Muscle of leg (tissue), 11 donors: Measurements from ENCODE around the gene TCIRG1. TPM values are rescaled to one million over a fixed set of nuclear protein-coding genes. Genes with fewer than 3 reads are reported as not detected.

Experiments
- DNase-seq: peaks from one replicate; pipeline ENCODE4 v3.0.0; 2013
- H3K27ac ChIP-seq: one replicate; pipeline ENCODE4 v1.5.1; 2013; ENCODE audit warnings: mild to moderate bottlenecking, low read length, control low read depth
- H3K27me3 ChIP-seq: one replicate; pipeline ENCODE4 v1.6.1; 2013; ENCODE audit warnings: low read length; ENCODE audit not compliant: control insufficient read depth, insufficient read depth
- H3K36me3 ChIP-seq: one replicate; pipeline ENCODE4 v1.6.1; 2013; ENCODE audit warnings: low read length; ENCODE audit not compliant: control insufficient read depth, insufficient read depth
- H3K4me1 ChIP-seq: one replicate; pipeline ENCODE4 v1.6.1; 2013; ENCODE audit warnings: low read length; ENCODE audit not compliant: control insufficient read depth, insufficient read depth
- H3K4me3 ChIP-seq: one replicate; pipeline ENCODE4 v1.5.1; 2013; ENCODE audit warnings: low read length, control low read depth
- H3K9me3 ChIP-seq: replicated peaks from 2 replicates; pipeline ENCODE4 v1.6.1; 2013; ENCODE audit warnings: low read depth, low read length; ENCODE audit not compliant: control insufficient read depth
- WGBS: methylation state at CpG from one replicate; pipeline ENCODE4 v1.1.5; 2013; ENCODE audit warnings: missing lambda C conversion rate; ENCODE audit not compliant: insufficient coverage; 5-methylcytosine and 5-hydroxymethylcytosine counted together
- polyA plus RNA-seq, 8 donors: library from polyadenylated mRNA; unstranded; fragments of 120-200 nt; gene quantifications; one replicate each; pipeline versions ENCODE4 v1.2.1 to v1.2.3, GENCODE V29; 2013; ENCODE audit warnings: inconsistent platforms in 1 of 8, low replicate concordance in 1 of 8; ENCODE audit not compliant: insufficient read length in 8 of 8, insufficient read depth in 1 of 8
- total RNA-seq: library from RNA; stranded (reverse); fragments of 120-200 nt; gene quantifications from one replicate; pipeline ENCODE4 v1.2.4, GENCODE V29; 2013

The TCIRG1 gene
- total and polyA plus RNA-seq, 9 donors: 21.8 to 35.2 (median 27.6) TPM

- no peaks in the 10 kb centered on the region for H3K36me3 ChIP-seq
- no peaks in the 10 kb centered on the region for H3K9me3 ChIP-seq
- DNase-seq: no peak
- no peak overlapping the region for H3K27ac ChIP-seq
- H3K4me1 ChIP-seq: peaks cover 32% of the 10 kb centered on the region
- peaks cover 4% of the 10 kb centered on the region for H3K27me3 ChIP-seq
- H3K4me3 ChIP-seq: peak overlapping the region; percentile 46
- 73% methylated on average over 9 of the region's 14 CpGs for WGBS
Observed at GRCh38 chr11:68004551-68005335, 34.1 kb upstream of the TCIRG1 start.

GRCh38 chr11:68006606-68007166 lies 32.1 kb upstream of the TCIRG1 start:
- Histone ChIP-seq H3K4me1 (peaks cover 52% of the 10 kb centered on the region), H3K9me3 (no peaks in the 10 kb centered on the region), H3K36me3 (no peaks in the 10 kb centered on the region), H3K27me3 (peaks cover 4% of the 10 kb centered on the region), H3K4me3 (no peak overlapping the region), H3K27ac (no peak overlapping the region)
- no peak for DNase-seq
- whole genome bisulfite sequencing: 83% methylated on average over 4 of the region's 7 CpGs

GRCh38 chr11:68007498-68008380 lies 31.1 kb upstream of the TCIRG1 start:
- Histone ChIP-seq H3K4me1 (peaks cover 53% of the 10 kb centered on the region), H3K36me3 (no peaks in the 10 kb centered on the region), H3K4me3 (no peak overlapping the region), H3K27ac (no peak overlapping the region), H3K27me3 (peaks cover 4% of the 10 kb centered on the region), H3K9me3 (no peaks in the 10 kb centered on the region)
- WGBS: 84% methylated on average over 12 of the region's 16 CpGs
- DNase-seq: no peak

- H3K27me3 ChIP-seq: peaks cover 4% of the 10 kb centered on the region
- peak; percentile 58 for DNase-seq
- H3K36me3 ChIP-seq: no peaks in the 10 kb centered on the region
- H3K27ac ChIP-seq: peak overlapping the region; percentile 59
- no peak overlapping the region for H3K4me3 ChIP-seq
- peaks cover 60% of the 10 kb centered on the region for H3K4me1 ChIP-seq
- H3K9me3 ChIP-seq: no peaks in the 10 kb centered on the region
- 78% methylated on average over 17 of the region's 27 CpGs for WGBS
Observed at GRCh38 chr11:68008381-68009337, 30.2 kb upstream of the TCIRG1 start.

GRCh38 chr11:68009391-68010089 lies 29.3 kb upstream of the TCIRG1 start:
- Histone ChIP-seq H3K27me3 (peaks cover under 1% of the 10 kb centered on the region), H3K36me3 (no peaks in the 10 kb centered on the region), H3K4me3 (no peak overlapping the region), H3K27ac (peak overlapping the region; percentile 88), H3K9me3 (no peaks in the 10 kb centered on the region), H3K4me1 (peaks cover 64% of the 10 kb centered on the region)
- 57% methylated on average over 9 of the region's 12 CpGs for WGBS
- no peak for DNase-seq

GRCh38 chr11:68010090-68011041 lies 28.5 kb upstream of the TCIRG1 start, which contains the start of gene ALDH3B1:
TSS of gene ALDH3B1 (plus strand) at chr11:68010327. CDS start at chr11:68015298, 4,971 bp downstream.
- DNase-seq: peak; percentile 77
- Histone ChIP-seq H3K27ac (peak within 1 kb of the TSS; percentile 88), H3K9me3 (no peaks in the 10 kb centered on the region), H3K4me1 (peaks cover 67% of the 10 kb centered on the region), H3K4me3 (peak within 1 kb of the TSS; percentile 24), H3K27me3 (no peaks in the 10 kb centered on the region), H3K36me3 (no peaks in the 10 kb centered on the region)
- 28% methylated on average over 28 of the region's 33 CpGs for WGBS

- Histone ChIP-seq H3K9me3 (no peaks in the 10 kb centered on the region), H3K27me3 (no peaks in the 10 kb centered on the region), H3K36me3 (no peaks in the 10 kb centered on the region), H3K4me3 (no peak overlapping the region), H3K4me1 (peaks cover 67% of the 10 kb centered on the region), H3K27ac (peak overlapping the region; percentile 88)
- WGBS: 75% methylated on average over 11 of the region's 16 CpGs
- DNase-seq: peak; percentile 33
Observed at GRCh38 chr11:68011051-68011943, 27.5 kb upstream of the TCIRG1 start.
